Neutrophil (primary cell): ENCODE data around the gene LRRC8D.

Experiments
- H3K27ac ChIP-seq: fragments of 200-600 bp; sonication (generic); 2 replicates; pipeline ENCODE4 v1.5.1; 2016; ENCODE audit warnings: mild to moderate bottlenecking, moderate library complexity
- H3K27me3 ChIP-seq: fragments of 200-600 bp; sonication (generic); 2 replicates; pipeline ENCODE4 v1.6.0; 2016; ENCODE audit warnings: mild to moderate bottlenecking
- H3K36me3 ChIP-seq: fragments of 200-600 bp; sonication (generic); 2 replicates; pipeline ENCODE4 v1.5.1; 2017
- H3K4me1 ChIP-seq, 2 experiments: fragments of 200-600 bp in 1 of 2; sonication (generic) in 1 of 2; 1 replicate in 1 of 2; 2 replicates in 1 of 2; pipeline versions ENCODE4 v1.5.1 to v1.6.1; 2013 to 2016; ENCODE audit warnings: low read depth in 1 of 2, low read length in 1 of 2, mild to moderate bottlenecking in 1 of 2, moderate library complexity in 1 of 2; ENCODE audit not compliant: control insufficient read depth in 1 of 2, insufficient read depth in 1 of 2
- H3K4me3 ChIP-seq, 2 experiments: fragments of 200-600 bp in 1 of 2; sonication (generic) in 1 of 2; 1 replicate in 1 of 2; 2 replicates in 1 of 2; pipeline ENCODE4 v1.5.1; 2013 to 2016; ENCODE audit warnings: low read depth in 1 of 2, low read length in 1 of 2, mild to moderate bottlenecking in 1 of 2, moderate library complexity in 1 of 2
- H3K9me3 ChIP-seq: fragments of 200-600 bp; sonication (generic); 2 replicates; pipeline ENCODE4 v1.5.1; 2016
- CTCF ChIP-seq: fragments of 200-600 bp; sonication (generic); IDR thresholded peaks from 2 replicates; pipeline ENCODE4 v1.5.1; 2016; ENCODE audit warnings: antibody characterized with exemption

The LRRC8D gene

GRCh38 chr1:89927478-89927877 lies 106.6 kb downstream of the LRRC8D start:
- TF ChIP-seq CTCF, result no peak
- no peak overlapping the region for H3K27ac ChIP-seq
- H3K27me3 ChIP-seq, result no peaks in the 10 kb centered on the region
- no peak overlapping the region for H3K4me3 ChIP-seq
- H3K4me1 ChIP-seq, result no peaks in the 10 kb centered on the region
- peaks cover 6% of the 10 kb centered on the region for H3K36me3 ChIP-seq
- no peaks in the 10 kb centered on the region for H3K9me3 ChIP-seq

DNA sequence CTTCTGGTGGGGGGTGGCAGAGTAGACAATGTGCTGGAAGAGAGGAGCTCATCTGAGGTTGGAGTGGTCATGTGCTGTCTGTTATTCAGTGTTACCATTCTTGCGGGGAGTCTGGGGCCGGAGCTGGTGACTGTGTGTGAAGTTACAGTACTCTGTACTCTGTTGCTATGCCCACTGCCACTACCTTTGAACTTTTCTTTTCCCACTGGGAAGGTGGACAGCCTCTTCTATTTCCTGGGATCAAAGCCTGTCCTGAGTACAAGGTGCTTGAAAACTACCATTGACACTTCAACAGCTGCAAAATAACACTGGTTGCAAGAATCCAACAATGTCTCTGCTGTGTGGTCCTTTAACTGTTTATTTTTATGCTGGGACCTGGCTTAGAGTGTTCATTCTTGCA lies 107.7 kb downstream of the LRRC8D start:
- Histone ChIP-seq H3K4me1 (no peaks in the 10 kb centered on the region), H3K27me3 (no peaks in the 10 kb centered on the region), H3K4me3 (no peak overlapping the region), H3K36me3 (peaks cover 12% of the 10 kb centered on the region), H3K9me3 (no peaks in the 10 kb centered on the region), H3K27ac (no peak overlapping the region)
- no peak for TF ChIP-seq CTCF

DNA sequence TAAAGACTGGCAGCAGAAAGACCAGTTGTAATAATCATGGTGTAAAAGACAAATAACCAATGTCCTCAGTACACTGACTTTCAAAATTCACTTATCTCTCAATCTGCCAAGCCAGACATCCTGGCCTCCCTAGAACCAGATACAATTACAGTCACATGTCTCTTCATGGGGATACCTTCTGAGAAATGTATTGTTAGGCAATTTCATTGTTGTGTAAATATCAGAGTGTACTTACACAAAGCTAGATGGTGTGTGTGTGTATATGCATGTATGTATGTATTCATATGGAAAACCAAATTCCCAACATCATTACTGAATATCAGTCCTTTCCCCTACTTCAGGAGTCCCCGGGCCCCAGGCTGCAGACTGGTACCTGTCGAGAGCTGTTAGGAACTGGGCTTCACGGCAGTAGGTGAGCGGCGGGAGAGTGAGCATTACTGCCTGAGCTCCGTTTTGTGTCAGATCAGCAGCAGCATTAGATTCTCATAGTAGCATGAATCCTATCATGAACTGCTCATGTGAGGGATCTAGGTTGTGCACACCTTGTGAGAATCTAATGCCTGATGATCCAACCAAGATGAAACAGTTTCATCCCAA lies 108.7 kb downstream of the LRRC8D start:
- Histone ChIP-seq H3K27me3 (no peaks in the 10 kb centered on the region), H3K27ac (no peak overlapping the region), H3K4me3 (no peak overlapping the region), H3K4me1 (no peaks in the 10 kb centered on the region), H3K36me3 (peaks cover 23% of the 10 kb centered on the region), H3K9me3 (no peaks in the 10 kb centered on the region)
- TF ChIP-seq CTCF, result no peak

GRCh38 chr1:89930579-89930978 lies 109.7 kb downstream of the LRRC8D start:
- no peaks in the 10 kb centered on the region for H3K9me3 ChIP-seq
- peaks cover 33% of the 10 kb centered on the region for H3K36me3 ChIP-seq
- no peak for TF ChIP-seq CTCF
- no peaks in the 10 kb centered on the region for H3K4me1 ChIP-seq
- no peak overlapping the region for H3K27ac ChIP-seq
- H3K4me3 ChIP-seq, result no peak overlapping the region
- H3K27me3 ChIP-seq, result no peaks in the 10 kb centered on the region

DNA sequence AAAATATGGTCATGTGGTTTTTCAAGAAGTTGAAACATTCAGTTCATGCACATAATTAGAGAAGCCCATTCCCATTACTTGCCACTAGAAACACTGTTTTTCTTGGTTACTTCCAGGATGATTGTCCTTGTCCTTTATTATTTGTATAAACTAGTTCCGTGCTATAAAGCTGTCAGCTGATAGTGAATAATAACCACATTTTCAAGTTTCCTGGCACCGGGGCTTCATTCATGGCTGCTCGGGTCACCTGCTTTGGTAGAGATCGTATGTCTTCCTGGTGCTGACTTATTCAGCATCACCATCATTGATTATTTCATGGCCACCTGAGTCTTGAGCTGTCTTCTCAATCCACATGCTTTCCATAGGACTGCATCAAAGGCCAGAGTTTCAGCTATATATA lies 111.1 kb downstream of the LRRC8D start:
- H3K27me3 ChIP-seq, result no peaks in the 10 kb centered on the region
- no peaks in the 10 kb centered on the region for H3K9me3 ChIP-seq
- no peaks in the 10 kb centered on the region for H3K4me1 ChIP-seq
- H3K4me3 ChIP-seq, result no peak overlapping the region
- H3K27ac ChIP-seq, result no peak overlapping the region
- TF ChIP-seq CTCF, result no peak
- peaks cover 40% of the 10 kb centered on the region for H3K36me3 ChIP-seq
